GM18520 (cell line): ENCODE data around the gene ITPKB.
A peak's percentile ranks its signal among the peaks of the same experiment; 100 is the strongest.

Source experiments
- ATAC-seq: cut with Tn5 transposase; IDR thresholded peaks from one replicate; pipeline ENCODE4 v1.9.1; 2021; ENCODE audit not compliant: unreplicated experiment

Gene ITPKB

DNA sequence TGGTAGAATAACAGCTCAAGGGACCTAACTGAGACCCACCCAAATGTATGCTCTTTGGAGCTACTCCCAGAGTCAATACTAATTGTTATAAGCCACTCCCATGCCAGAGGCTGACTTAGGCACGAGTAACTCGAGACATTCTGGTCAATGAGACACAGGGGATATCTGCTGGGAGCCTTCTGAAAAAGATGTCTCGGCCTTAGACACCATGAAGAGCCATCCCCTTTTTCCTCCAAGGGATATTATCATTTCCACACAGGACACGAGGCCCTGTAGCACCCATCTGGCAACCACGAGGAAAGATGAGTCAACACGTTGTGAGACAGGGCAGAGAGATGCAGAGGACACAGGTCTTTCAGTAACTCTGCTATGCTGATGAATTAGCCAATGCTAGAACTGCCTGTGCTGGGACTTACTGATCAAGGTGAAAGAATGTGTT lies 30.7 kb downstream of the ITPKB start:
- ATAC-seq: no peak

DNA sequence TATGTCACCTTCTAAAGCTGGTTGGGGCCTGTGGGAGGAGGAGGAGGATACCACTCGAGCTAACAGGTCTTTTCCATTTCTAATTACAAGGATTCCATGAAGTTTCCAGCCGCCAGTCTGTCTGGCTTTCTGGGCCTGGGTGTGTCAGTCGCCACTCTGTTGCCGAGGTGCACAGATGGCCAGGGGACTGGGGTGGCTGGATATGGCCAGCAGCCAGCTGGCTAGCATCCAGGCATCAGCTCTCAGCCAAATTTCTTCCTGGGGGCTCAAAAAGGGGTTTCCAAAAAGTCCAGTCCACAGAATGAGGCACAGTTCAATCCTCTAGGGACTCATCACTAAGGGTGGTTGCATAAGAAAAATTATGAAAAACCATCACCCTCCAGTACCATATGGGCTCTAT lies 32.4 kb downstream of the ITPKB start:
- no peak for ATAC-seq

DNA sequence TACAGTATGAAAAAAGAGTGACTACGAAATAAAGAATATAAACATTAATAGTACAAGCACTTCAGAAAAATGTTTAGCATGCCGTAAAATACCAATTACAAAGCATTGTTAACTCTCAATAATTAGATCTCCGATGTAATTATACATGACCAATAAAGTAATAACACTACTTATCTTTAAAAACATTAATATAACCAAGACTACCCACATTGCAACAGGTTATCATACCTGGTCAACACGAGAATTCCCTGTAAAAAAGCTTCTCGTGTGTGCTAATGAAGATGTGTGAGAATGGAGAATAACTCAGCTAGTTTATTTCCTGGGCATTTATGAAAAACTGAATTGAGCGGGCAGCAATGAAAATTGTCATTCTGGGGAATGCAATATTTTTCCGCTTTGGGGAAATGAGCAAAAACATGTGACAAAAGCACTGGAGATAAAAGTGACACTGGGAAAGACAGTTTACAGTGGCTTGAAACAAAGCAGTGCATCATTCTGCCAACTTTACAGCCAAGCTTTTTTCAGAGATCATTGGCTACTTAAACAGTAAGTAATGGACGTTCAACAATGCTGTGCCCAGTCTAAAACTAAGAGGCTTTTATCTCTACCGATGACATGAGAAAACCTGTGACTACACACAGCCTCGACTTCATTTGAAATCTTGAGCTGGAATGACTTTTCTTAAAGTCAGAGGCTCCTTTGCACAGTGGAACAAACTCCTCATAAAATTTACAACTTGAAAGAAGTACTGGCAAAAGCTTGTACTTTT lies 34.7 kb downstream of the ITPKB start:
- no peak for ATAC-seq

DNA sequence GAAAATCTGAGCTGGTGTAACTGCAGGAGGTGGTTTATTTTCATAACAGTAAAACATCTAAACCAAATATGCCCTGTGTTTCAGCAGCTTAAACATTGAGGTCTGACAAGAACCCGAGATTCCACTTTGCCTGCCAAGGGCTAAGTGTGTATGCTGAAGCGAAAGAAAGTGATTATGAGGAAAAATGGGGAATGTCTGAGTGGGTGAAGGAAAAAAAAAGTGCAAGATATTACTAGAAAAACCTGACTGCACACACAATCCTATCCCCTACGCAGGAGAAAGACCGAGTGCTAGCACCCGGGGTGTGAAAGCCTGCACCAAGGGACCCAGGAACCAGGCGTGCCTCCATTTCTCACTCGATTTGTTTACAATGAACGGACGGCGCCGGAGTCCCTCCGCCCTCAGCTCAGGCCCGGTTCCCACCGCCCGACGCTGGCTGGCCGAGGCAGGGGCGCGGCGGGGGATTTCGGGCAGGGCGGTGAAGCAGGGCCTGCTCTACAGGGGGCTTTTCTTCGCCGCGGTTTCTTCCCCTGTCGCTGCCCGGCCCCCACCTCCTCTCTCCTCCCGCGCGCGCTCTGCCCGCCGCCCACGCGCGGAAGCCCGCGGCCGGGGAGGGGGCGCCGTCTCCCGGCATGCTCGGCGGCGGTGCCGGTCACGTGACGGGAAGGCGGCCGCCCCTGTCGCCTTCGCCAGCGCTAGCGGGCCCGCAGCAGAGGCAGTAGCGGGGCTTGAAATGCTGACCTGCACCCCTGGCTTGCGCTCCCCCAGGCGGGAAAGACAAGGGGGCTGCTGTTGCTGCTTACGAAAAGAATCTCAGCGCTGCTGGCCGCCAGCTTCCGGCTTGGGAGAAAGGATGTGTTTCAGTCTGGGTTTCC lies 35.9 kb downstream of the ITPKB start:
- peak; percentile 64 for ATAC-seq

- ATAC-seq: no peak
Measured at GRCh38 chr1:226702318-226702956, 36.6 kb downstream of the ITPKB start.

- ATAC-seq: no peak
Measured at GRCh38 chr1:226700861-226701260, 38.2 kb downstream of the ITPKB start.

- no peak for ATAC-seq
Measured at GRCh38 chr1:226699166-226699565, 39.9 kb downstream of the ITPKB start.

DNA sequence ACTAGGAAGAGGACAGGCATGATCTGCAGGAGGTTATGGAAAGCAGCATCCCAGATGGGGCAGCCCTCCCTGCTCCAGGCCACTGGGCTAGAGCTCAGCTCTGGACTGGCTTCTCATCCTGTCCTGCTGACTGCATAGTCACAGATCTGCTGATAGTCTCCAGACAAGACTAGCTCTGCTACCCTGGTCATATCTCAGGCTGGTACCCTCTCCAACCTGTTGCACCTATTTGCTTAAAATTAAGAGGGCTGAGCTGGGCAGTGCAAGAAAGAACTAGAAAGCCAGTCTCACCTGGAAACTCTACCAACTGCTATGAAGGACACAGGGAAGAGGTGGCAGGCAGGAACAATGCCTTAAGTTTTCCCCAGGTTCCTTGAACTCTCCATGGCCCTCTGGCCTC lies 40.4 kb downstream of the ITPKB start:
- no peak for ATAC-seq

DNA sequence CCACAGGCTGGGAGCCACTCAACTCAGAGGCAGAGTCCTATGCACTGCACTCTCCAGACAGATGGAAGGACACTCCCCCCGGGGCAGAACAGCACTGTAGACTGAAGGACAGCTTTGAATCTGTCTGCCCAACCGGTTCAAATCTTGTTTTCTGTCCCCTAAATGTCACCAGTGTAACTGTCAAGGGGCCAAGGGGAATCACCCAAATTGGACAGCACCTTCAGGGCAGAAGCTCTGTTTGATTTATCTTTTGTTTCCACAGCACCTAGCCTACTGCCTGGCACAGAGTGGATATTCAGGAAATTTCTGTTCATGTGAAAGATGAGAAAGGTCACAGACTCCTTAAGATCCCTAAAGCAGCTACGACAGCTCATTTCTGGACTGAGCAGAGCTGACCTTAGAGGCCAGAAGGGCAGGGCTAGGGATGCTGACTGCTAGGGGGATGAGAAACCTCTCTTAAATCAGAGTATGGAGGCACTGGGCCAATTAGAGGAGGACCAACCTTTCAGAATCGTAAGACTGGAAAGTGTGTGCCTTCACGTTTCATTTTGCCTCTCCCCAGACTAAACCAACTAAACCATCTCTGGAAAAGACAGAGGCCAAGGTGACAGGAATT lies 41.0 kb downstream of the ITPKB start:
- peak; percentile 13 for ATAC-seq

GRCh38 chr1:226697151-226697928 lies 41.7 kb downstream of the ITPKB start:
- ATAC-seq: peak; percentile 61

DNA sequence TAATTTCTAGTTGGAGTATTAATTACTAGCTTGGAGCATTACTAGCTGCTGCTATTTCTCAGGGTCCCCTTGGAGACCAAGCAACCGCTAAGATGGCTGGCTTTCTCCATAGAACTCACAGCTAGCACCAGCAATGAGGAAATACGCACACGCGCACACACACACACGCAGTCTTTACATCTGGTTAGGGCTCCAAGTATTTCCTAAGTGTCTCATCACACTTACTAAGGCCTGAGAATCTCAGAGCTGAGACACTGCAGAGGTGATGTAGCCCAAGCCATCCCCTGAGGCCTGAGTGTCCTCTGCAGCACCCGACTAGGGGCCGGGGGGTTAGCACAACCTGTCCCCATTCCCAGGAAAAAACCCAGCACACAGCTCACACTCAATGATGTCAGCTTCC lies 42.5 kb downstream of the ITPKB start:
- ATAC-seq: no peak

DNA sequence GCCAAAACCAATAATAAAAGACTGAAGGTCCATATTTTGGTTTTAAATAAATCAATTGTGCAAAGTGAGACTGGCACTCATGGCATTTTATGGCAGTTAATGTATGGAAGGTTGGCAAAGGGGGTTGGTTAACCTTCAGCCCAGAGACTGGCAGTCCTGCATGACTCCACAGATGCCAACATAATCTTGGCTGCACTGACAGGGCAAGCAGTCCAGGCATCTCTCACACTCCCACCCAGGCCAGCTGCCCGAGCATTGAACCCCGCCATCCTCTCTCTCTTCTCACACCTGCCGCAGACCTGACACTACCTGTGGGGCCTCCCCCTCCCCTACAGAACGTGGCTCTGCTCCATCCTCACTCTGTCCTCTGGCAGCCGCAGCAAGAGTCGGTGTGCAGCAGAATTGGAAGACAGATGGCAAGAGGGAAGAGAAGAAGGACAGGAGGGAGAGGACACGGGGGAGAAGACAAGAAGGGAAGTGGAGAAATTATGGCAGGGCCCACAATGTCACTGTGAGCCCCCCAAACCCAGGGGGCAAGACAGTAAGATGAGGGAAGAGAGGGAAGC lies 43.7 kb downstream of the ITPKB start:
- ATAC-seq: no peak

- no peak for ATAC-seq
Measured at GRCh38 chr1:226692823-226693222, 46.3 kb downstream of the ITPKB start.

- no peak for ATAC-seq
Measured at GRCh38 chr1:226692051-226692792, 46.9 kb downstream of the ITPKB start.

DNA sequence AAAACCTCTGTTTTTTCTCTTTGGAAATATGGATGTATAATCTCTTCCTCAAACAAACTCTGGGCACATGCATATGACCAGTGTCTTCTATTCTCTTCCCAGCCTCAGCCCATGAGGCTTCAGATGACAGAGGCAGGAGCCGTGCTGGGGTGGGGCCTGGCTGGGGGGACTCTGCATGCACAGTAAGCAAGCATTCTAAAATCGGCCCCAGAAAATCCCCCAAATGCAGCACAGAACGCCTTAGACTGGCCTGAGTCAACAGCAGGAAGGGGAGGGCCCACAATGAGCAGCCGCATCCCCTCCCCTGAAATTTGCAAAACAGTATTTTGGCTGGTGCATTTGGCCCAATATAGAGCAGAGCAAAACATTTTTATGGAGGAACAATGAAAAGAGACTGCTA lies 47.8 kb downstream of the ITPKB start:
- no peak for ATAC-seq

GRCh38 chr1:226690460-226690982 lies 48.6 kb downstream of the ITPKB start:
- ATAC-seq: no peak

- ATAC-seq: no peak
Measured at GRCh38 chr1:226688808-226689207, 50.3 kb downstream of the ITPKB start.

- no peak for ATAC-seq
Measured at GRCh38 chr1:226688056-226688748, 50.9 kb downstream of the ITPKB start.

DNA sequence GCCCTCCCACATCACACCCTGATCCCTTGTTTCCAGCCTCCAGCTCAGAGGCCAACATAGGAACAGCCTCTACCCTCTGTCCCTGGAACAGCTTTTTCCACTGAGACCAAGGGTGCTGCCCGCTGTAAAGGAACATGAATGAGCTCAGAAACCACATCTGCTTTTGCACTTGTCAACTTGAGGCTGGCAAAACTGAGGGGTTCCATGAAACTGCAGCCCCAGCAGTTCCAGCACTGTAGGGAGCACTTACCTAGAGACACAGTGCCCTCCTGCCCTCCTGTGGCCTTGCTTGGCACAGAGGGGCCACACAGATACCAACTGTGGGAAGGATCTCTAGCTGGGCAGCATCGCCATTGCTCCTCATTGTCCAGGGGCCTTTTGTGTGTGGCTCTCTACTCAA lies 51.7 kb downstream of the ITPKB start:
- no peak for ATAC-seq
